T-helper 2 cell treated with Interferon-gamma antibody and Interleukin-4, amounts not matched to agents 5 μg/mL and 100 μg/mL, for 36 hours (primary cell): ENCODE results near the gene APAF1.

Source experiments
- DNase-seq: peaks from one replicate; pipeline ENCODE4 v3.0.0; 2021; ENCODE audit warnings: low spot score
- H3K27ac Mint-ChIP-seq: one replicate; pipeline ENCODE4 v1.8.0; 2021; ENCODE audit warnings: mild to moderate bottlenecking, mixed read lengths
- H3K27me3 Mint-ChIP-seq: one replicate; pipeline ENCODE4 v1.8.0; 2021; ENCODE audit warnings: low read depth, mixed read lengths
- H3K36me3 Mint-ChIP-seq: one replicate; pipeline ENCODE4 v1.8.0; 2021; ENCODE audit warnings: low read depth, mixed read lengths
- H3K4me1 Mint-ChIP-seq: one replicate; pipeline ENCODE4 v1.8.0; 2021; ENCODE audit warnings: low read depth, mixed read lengths
- H3K4me3 Mint-ChIP-seq: one replicate; pipeline ENCODE4 v1.8.0; 2022; ENCODE audit warnings: mild to moderate bottlenecking, moderate library complexity, mixed read lengths
- H3K9me3 Mint-ChIP-seq: one replicate; pipeline ENCODE4 v1.8.0; 2021; ENCODE audit warnings: mixed read lengths

Gene APAF1

GRCh38 chr12:98644433-98644711 lies 718 bp upstream of the APAF1 start:
- H3K9me3 Mint-ChIP-seq: no peaks in the 10 kb centered on the region
- H3K4me1 Mint-ChIP-seq: peaks cover 31% of the 10 kb centered on the region
- peak overlapping the region; percentile 97 for H3K27ac Mint-ChIP-seq
- no peaks in the 10 kb centered on the region for H3K27me3 Mint-ChIP-seq
- H3K36me3 Mint-ChIP-seq: peaks cover 20% of the 10 kb centered on the region
- H3K4me3 Mint-ChIP-seq: peak overlapping the region; percentile 94
- DNase-seq: no peak

- DNase-seq: peak; percentile 14
- peaks cover 29% of the 10 kb centered on the region for H3K4me1 Mint-ChIP-seq
- no peaks in the 10 kb centered on the region for H3K9me3 Mint-ChIP-seq
- peaks cover 28% of the 10 kb centered on the region for H3K36me3 Mint-ChIP-seq
- peak overlapping the region; percentile 96 for H3K4me3 Mint-ChIP-seq
- H3K27me3 Mint-ChIP-seq: no peaks in the 10 kb centered on the region
- H3K27ac Mint-ChIP-seq: peak overlapping the region; percentile 88
Observed at GRCh38 chr12:98645572-98646067, 530 bp downstream of the APAF1 start.

- no peaks in the 10 kb centered on the region for H3K9me3 Mint-ChIP-seq
- H3K27ac Mint-ChIP-seq: peak overlapping the region; percentile 46
- peak overlapping the region; percentile 96 for H3K4me3 Mint-ChIP-seq
- H3K4me1 Mint-ChIP-seq: peaks cover 24% of the 10 kb centered on the region
- H3K27me3 Mint-ChIP-seq: no peaks in the 10 kb centered on the region
- DNase-seq: no peak
- H3K36me3 Mint-ChIP-seq: peaks cover 30% of the 10 kb centered on the region
Observed at GRCh38 chr12:98646294-98647090, 1.4 kb downstream of the APAF1 start.

DNA sequence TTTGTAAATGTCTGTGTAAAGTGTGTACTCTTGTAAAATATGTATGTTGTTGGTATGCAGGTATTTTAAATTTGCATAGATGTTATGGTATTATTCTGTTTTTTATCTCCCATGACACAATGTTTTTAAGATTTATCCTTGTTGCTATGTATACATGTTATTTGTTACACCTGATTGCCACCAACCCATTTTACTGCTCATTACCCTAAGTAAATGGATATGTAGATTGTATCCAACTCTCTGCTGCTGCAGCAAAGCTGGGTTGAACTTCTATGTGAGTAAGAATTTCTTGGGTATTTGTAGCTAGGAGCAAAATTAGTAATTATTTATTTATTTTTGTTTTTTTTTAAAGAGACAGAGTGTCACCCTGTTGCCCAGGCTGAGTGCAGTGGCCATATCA lies 6.2 kb downstream of the APAF1 start:
- H3K27me3 Mint-ChIP-seq: no peaks in the 10 kb centered on the region
- no peak for DNase-seq
- H3K4me1 Mint-ChIP-seq: peaks cover 17% of the 10 kb centered on the region
- H3K9me3 Mint-ChIP-seq: no peaks in the 10 kb centered on the region
- H3K27ac Mint-ChIP-seq: no peak overlapping the region
- no peak overlapping the region for H3K4me3 Mint-ChIP-seq
- peaks cover 31% of the 10 kb centered on the region for H3K36me3 Mint-ChIP-seq

DNA sequence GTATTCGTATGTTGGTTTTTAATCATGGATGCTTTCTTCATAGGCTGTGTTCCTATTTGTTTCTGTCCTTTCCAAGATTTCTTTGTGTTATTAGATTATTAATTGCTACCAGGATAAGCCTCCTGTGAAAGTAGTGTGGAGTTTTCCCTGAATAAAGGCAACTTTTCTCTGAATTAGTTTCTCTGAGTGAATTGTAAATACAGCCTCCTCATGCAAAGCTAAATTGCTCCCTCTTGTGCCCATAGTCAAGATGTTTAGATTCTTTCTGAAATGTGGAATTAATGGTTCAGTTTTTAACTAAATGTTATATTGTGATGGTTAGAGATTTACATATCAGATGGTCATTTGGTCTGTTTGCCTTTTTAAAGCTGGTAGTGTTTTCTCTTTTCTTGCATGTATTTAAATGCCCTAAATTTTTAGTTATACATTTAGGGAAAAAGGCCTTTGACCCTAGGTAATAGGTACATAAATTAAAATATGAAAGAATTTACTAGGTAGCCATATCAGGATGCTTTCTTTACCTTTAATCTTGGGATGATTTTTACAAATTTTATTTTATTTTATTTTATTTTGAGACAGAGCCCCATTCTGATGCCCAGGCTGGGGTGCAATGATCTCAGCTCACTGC lies 8.9 kb downstream of the APAF1 start:
- no peak overlapping the region for H3K4me3 Mint-ChIP-seq
- no peak overlapping the region for H3K27ac Mint-ChIP-seq
- DNase-seq: no peak
- H3K9me3 Mint-ChIP-seq: no peaks in the 10 kb centered on the region
- H3K4me1 Mint-ChIP-seq: peaks cover 14% of the 10 kb centered on the region
- H3K36me3 Mint-ChIP-seq: peaks cover 40% of the 10 kb centered on the region
- no peaks in the 10 kb centered on the region for H3K27me3 Mint-ChIP-seq

DNA sequence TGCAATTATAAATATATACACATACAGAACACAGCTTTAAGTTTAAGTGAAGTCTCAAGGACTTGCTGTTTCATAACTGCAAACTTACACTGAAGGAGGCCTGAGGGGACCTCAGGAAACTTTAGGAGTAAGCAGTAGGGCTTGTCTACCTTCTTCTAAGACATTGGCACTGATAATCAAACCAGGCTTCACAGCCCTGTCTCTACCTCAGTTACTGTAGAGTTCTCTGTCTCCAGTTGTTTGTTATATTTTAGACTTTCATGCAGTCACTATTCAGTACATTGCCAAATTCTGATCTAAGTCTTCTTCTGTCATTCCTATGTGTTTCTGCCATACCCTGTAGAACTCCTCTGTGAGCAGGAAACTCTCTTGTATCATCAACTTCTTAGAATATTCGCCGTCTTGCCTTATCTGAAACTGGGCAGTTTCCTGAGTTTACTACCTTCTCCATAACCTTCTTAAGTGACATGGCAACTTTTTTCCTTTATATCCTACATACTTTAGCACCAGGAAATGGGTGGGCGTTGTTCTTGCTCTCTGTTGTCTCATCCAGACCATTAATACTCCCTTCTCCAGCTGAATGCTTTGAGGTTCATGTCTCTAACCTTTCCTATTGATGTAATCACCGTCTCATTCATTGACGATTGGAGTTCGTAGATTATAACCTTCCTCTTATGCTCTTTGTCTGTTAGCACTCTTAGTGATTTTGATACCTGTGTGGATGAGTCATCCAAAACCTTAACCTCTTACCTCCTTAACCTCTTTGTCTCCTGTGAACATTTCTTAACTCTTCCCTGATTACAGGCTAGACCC lies 11.4 kb downstream of the APAF1 start:
- H3K4me1 Mint-ChIP-seq: peaks cover 17% of the 10 kb centered on the region
- H3K27me3 Mint-ChIP-seq: no peaks in the 10 kb centered on the region
- H3K9me3 Mint-ChIP-seq: no peaks in the 10 kb centered on the region
- H3K27ac Mint-ChIP-seq: peak overlapping the region; percentile 49
- peaks cover 31% of the 10 kb centered on the region for H3K36me3 Mint-ChIP-seq
- peak; percentile 13 for DNase-seq
- peak overlapping the region; percentile 26 for H3K4me3 Mint-ChIP-seq

- peaks cover 14% of the 10 kb centered on the region for H3K4me1 Mint-ChIP-seq
- DNase-seq: no peak
- no peaks in the 10 kb centered on the region for H3K9me3 Mint-ChIP-seq
- H3K27ac Mint-ChIP-seq: no peak overlapping the region
- H3K27me3 Mint-ChIP-seq: no peaks in the 10 kb centered on the region
- no peak overlapping the region for H3K4me3 Mint-ChIP-seq
- peaks cover 43% of the 10 kb centered on the region for H3K36me3 Mint-ChIP-seq
Observed at GRCh38 chr12:98660521-98660920, 15.4 kb downstream of the APAF1 start.

GRCh38 chr12:98669751-98670150 lies 24.7 kb downstream of the APAF1 start:
- Mint-ChIP-seq H3K27ac (no peak overlapping the region), H3K4me3 (no peak overlapping the region), H3K27me3 (no peaks in the 10 kb centered on the region), H3K36me3 (peaks cover 64% of the 10 kb centered on the region), H3K9me3 (no peaks in the 10 kb centered on the region), H3K4me1 (peaks cover 12% of the 10 kb centered on the region)
- DNase-seq: no peak

DNA sequence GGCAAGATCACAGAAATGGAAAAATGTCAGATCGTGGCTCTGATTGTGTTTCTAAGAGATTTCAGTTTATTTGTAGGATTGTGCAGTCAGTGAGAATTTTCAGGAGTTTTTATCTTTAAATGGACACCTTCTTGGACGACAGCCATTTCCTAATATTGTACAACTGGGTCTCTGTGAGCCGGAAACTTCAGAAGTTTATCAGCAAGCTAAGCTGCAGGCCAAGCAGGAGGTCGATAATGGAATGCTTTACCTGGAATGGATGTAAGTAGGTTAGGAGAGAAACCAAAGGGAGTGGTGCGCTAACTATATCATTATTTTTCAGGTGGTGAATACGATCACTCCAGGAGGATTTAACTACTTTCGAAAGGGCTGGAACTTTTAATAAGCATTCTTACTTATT lies 26.4 kb downstream of the APAF1 start:
- no peak for DNase-seq
- H3K4me3 Mint-ChIP-seq: no peak overlapping the region
- H3K27me3 Mint-ChIP-seq: no peaks in the 10 kb centered on the region
- peaks cover 18% of the 10 kb centered on the region for H3K4me1 Mint-ChIP-seq
- H3K27ac Mint-ChIP-seq: no peak overlapping the region
- H3K9me3 Mint-ChIP-seq: no peaks in the 10 kb centered on the region
- peaks cover 54% of the 10 kb centered on the region for H3K36me3 Mint-ChIP-seq

DNA sequence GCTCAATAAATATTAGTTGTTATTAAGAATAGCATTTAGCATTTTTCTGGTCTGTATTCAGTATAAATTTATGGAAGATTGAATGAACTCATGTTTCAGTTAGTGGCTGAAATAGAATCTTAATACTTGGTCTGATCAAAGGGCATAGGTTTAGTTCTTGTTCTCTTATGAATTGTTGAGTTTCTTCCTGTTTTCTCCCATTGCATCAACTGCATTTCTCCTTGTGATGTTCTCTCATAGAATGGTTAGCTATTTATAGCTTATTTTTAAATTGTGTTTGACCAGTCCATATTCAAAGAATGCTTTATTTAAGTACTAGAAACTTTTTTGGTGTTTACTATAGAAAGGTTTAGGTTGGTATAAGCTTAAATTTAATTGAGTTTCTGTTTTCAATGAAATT lies 29.8 kb downstream of the APAF1 start:
- Mint-ChIP-seq H3K4me1 (peaks cover 8% of the 10 kb centered on the region), H3K27ac (no peak overlapping the region), H3K9me3 (no peaks in the 10 kb centered on the region), H3K36me3 (peaks cover 34% of the 10 kb centered on the region), H3K4me3 (no peak overlapping the region), H3K27me3 (no peaks in the 10 kb centered on the region)
- DNase-seq: no peak

DNA sequence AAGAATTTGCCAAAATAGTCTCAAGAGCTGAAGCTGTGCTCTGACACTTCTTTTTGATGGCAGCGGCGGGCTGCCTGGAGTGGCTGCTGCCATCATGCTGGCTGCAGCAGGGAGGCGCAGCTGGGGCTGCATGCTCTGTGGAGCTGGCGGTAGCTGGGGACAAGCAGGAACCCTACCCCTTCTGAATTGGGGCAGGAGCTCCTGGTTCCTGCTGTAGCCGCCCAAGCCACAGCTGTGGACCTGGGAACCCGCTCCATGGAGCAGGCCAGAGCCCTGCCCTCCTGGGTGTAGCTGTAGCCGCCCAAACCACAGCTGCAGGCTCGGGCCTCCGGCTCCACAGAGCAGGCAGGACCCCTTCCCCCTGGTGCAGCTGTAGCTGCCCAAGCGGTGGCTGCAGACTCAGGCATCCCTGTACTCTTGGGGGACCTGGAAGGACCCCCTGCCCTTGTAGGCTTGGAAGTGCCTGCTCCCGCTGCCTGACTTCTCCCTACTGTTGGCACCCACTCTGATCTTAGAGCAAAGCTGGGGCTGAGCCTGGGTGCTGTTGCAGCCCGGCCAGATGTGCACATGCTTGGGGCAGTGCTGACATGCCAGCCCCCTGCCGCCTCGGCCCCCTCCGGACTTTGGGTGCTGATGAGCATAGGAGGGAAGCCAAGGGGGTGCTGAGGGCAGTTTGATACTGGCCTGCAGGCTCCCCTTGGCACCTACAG lies 33.3 kb downstream of the APAF1 start:
- no peak for DNase-seq
- H3K36me3 Mint-ChIP-seq: peaks cover 30% of the 10 kb centered on the region
- H3K27ac Mint-ChIP-seq: no peak overlapping the region
- peaks cover 6% of the 10 kb centered on the region for H3K4me1 Mint-ChIP-seq
- H3K4me3 Mint-ChIP-seq: no peak overlapping the region
- H3K27me3 Mint-ChIP-seq: no peaks in the 10 kb centered on the region
- no peaks in the 10 kb centered on the region for H3K9me3 Mint-ChIP-seq

GRCh38 chr12:98678946-98679610 lies 34.0 kb downstream of the APAF1 start:
- H3K27ac Mint-ChIP-seq: no peak overlapping the region
- no peaks in the 10 kb centered on the region for H3K27me3 Mint-ChIP-seq
- H3K36me3 Mint-ChIP-seq: peaks cover 32% of the 10 kb centered on the region
- H3K4me1 Mint-ChIP-seq: peaks cover 6% of the 10 kb centered on the region
- DNase-seq: no peak
- no peaks in the 10 kb centered on the region for H3K9me3 Mint-ChIP-seq
- H3K4me3 Mint-ChIP-seq: no peak overlapping the region

- Mint-ChIP-seq H3K9me3 (no peaks in the 10 kb centered on the region), H3K27me3 (no peaks in the 10 kb centered on the region), H3K36me3 (peaks cover 32% of the 10 kb centered on the region), H3K4me1 (peaks cover 6% of the 10 kb centered on the region), H3K4me3 (no peak overlapping the region), H3K27ac (no peak overlapping the region)
- DNase-seq: no peak
Observed at GRCh38 chr12:98679611-98680005, 34.5 kb downstream of the APAF1 start.
